Esophagus muscularis mucosa (tissue), 4 donors: Measurements from ENCODE around the gene HFE. TPM values are rescaled to one million over a fixed set of nuclear protein-coding genes. Genes with fewer than 3 reads are reported as not detected.

Source experiments
- DNase-seq: peaks from one replicate; pipeline ENCODE4 v3.0.0-alpha.2; 2017; ENCODE audit errors: extremely low spot score
- H3K27ac ChIP-seq, 4 donors: fragments of 200-600 bp; sonication (generic); replicated peaks in 1 of 4; 1 replicate in 3 of 4; 2 replicates in 1 of 4; pipeline ENCODE4 v1.5.1; 2016 to 2019; ENCODE audit warnings: mild to moderate bottlenecking in 1 of 4
- H3K27me3 ChIP-seq, 4 donors: fragments of 200-600 bp; sonication (generic); one replicate each; pipeline versions ENCODE4 v1.5.1 to v1.6.0; 2016 to 2019
- H3K36me3 ChIP-seq, 4 donors: fragments of 200-600 bp; sonication (generic); one replicate each; pipeline ENCODE4 v1.5.1; 2016 to 2019
- H3K4me1 ChIP-seq, 4 donors: fragments of 200-600 bp; sonication (generic); one replicate each; pipeline ENCODE4 v1.5.1; 2016 to 2019
- H3K4me3 ChIP-seq, 4 donors: fragments of 200-600 bp; sonication (generic); 1 replicate in 2 of 4; 2 replicates in 2 of 4; pipeline ENCODE4 v1.5.1; 2016 to 2019; ENCODE audit warnings: mild to moderate bottlenecking in 4 of 4, moderate library complexity in 1 of 4
- H3K9me3 ChIP-seq, 4 donors: fragments of 200-600 bp; sonication (generic); 1 replicate in 3 of 4; 2 replicates in 1 of 4; pipeline ENCODE4 v1.5.1; 2016 to 2019
- EP300 ChIP-seq: sonication (generic); formaldehyde crosslinking; IDR thresholded peaks from one replicate; pipeline ENCODE4 v1.6.1; 2017; ENCODE audit warnings: antibody characterized with exemption
- POLR2A ChIP-seq: fragments of 450-650 bp; IDR thresholded peaks from one replicate; pipeline ENCODE4 v1.6.1; 2017; ENCODE audit warnings: antibody characterized with exemption, moderate library complexity, mild to moderate bottlenecking, low read depth
- POLR2AphosphoS5 ChIP-seq, 2 donors: sonication (generic); formaldehyde crosslinking; IDR thresholded peaks; one replicate each; pipeline ENCODE4 v1.6.1; 2017; ENCODE audit warnings: antibody characterized with exemption in 2 of 2
- WGBS: methylation state at CpG from one replicate; pipeline ENCODE4 v1.1.5; 2018; 5-methylcytosine and 5-hydroxymethylcytosine counted together
- intact Hi-C: fragments of 100-400 bp; cut with DNase I; formaldehyde crosslinking; loops from one replicate; pipeline ENCODE4 v1.15.1; 2023
- total RNA-seq, 4 donors: library from RNA; depleted of rRNA; stranded (reverse); fragments of >200 nt; gene quantifications; one replicate each; pipeline versions ENCODE4 v1.1.0 to v1.2.1, GENCODE V29; 2016
- TF ChIP-seq, protein P1 (sequence below), 3 experiments: fragments of 200-600 bp in 2 of 3; fragments of 450-650 bp in 1 of 3; sonication (generic) in 2 of 3; IDR thresholded peaks; one replicate each; pipeline ENCODE4 v1.5.1; 2017 to 2019; ENCODE audit warnings: antibody characterized with exemption in 3 of 3, mild to moderate bottlenecking in 2 of 3, moderate library complexity in 1 of 3

Gene HFE
- total RNA-seq, 4 donors from 2014 or later: 3.0 to 9.9 (median 6.5) TPM

- 40% methylated on average over 22 of the region's 22 CpGs for WGBS
- Histone ChIP-seq H3K36me3 (no peaks in the 10 kb centered on the region), H3K9me3 (no peaks in the 10 kb centered on the region), H3K4me3 (peak overlapping the region; percentile 51 to 62 (median 61)), H3K27me3 (no peaks in the 10 kb centered on the region), H3K27ac (peak overlapping the region; percentile 83 to 92 (median 91)), H3K4me1 (peaks cover 10 to 16% (median 14%) of the 10 kb centered on the region in 4 donors)
- TF ChIP-seq POLR2AphosphoS5 (IDR thresholded peaks at IDR 0.05): no peak
- no peak for TF ChIP-seq EP300
- TF ChIP-seq, protein P1, sequence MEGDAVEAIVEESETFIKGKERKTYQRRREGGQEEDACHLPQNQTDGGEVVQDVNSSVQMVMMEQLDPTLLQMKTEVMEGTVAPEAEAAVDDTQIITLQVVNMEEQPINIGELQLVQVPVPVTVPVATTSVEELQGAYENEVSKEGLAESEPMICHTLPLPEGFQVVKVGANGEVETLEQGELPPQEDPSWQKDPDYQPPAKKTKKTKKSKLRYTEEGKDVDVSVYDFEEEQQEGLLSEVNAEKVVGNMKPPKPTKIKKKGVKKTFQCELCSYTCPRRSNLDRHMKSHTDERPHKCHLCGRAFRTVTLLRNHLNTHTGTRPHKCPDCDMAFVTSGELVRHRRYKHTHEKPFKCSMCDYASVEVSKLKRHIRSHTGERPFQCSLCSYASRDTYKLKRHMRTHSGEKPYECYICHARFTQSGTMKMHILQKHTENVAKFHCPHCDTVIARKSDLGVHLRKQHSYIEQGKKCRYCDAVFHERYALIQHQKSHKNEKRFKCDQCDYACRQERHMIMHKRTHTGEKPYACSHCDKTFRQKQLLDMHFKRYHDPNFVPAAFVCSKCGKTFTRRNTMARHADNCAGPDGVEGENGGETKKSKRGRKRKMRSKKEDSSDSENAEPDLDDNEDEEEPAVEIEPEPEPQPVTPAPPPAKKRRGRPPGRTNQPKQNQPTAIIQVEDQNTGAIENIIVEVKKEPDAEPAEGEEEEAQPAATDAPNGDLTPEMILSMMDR (IDR thresholded peaks at IDR 0.05): no peak
- no peak for TF ChIP-seq POLR2A
- intact Hi-C loops: loop anchor here (10.0 kb wide), 1 partner anchor 50 kb away; a partner anchor contains a TSS
- no peak for DNase-seq
Observed at GRCh38 chr6:26104457-26105108, 17.4 kb downstream of the HFE start.

- Histone ChIP-seq H3K27me3 (no peaks in the 10 kb centered on the region), H3K4me1 (peaks cover 10 to 16% (median 14%) of the 10 kb centered on the region in 4 donors), H3K9me3 (no peaks in the 10 kb centered on the region), H3K4me3 (no peak overlapping the region), H3K27ac (peak overlapping the region in 1 of 4 donors; percentile 92), H3K36me3 (no peaks in the 10 kb centered on the region)
- intact Hi-C loops: loop anchor here (10.0 kb wide), 1 partner anchor 50 kb away; a partner anchor contains a TSS
- 97% methylated on average over 8 of the region's 8 CpGs for WGBS
- no peak for DNase-seq
- TF ChIP-seq POLR2A: no peak
- TF ChIP-seq, protein P1 (IDR thresholded peaks at IDR 0.05): no peak
- no peak for TF ChIP-seq EP300
- TF ChIP-seq POLR2AphosphoS5 (IDR thresholded peaks at IDR 0.05): no peak
Observed at GRCh38 chr6:26105109-26105730, 18.0 kb downstream of the HFE start.

GRCh38 chr6:26105842-26106241 is 18.6 kb downstream of the HFE start:
- H3K27ac ChIP-seq: no peak overlapping the region
- no peak overlapping the region for H3K4me3 ChIP-seq
- 66% methylated on average over 4 of the region's 4 CpGs for WGBS
- no peaks in the 10 kb centered on the region for H3K27me3 ChIP-seq
- no peaks in the 10 kb centered on the region for H3K36me3 ChIP-seq
- H3K9me3 ChIP-seq: no peaks in the 10 kb centered on the region
- TF ChIP-seq, protein P1 (IDR thresholded peaks at IDR 0.05): no peak
- TF ChIP-seq POLR2AphosphoS5 (IDR thresholded peaks at IDR 0.05) (no peak), EP300 (no peak), POLR2A (no peak)
- intact Hi-C loops: loop anchor here (10.0 kb wide), 1 partner anchor 49 kb away; a partner anchor contains a TSS
- no peak for DNase-seq
- H3K4me1 ChIP-seq: peaks cover 10 to 16% (median 14%) of the 10 kb centered on the region in 4 donors

GRCh38 chr6:26107935-26108334 is 20.7 kb downstream of the HFE start:
- intact Hi-C loops: loop anchor here (10.0 kb wide), 1 partner anchor 47 kb away; a partner anchor contains a TSS
- Histone ChIP-seq H3K4me1 (peaks cover 7 to 14% (median 11%) of the 10 kb centered on the region in 4 donors), H3K4me3 (no peak overlapping the region), H3K27ac (no peak overlapping the region), H3K27me3 (no peaks in the 10 kb centered on the region), H3K9me3 (no peaks in the 10 kb centered on the region), H3K36me3 (no peaks in the 10 kb centered on the region)
- no peak for DNase-seq
- TF ChIP-seq POLR2A (no peak), EP300 (no peak), POLR2AphosphoS5 (IDR thresholded peaks at IDR 0.05) (no peak)
- TF ChIP-seq, protein P1 (IDR thresholded peaks at IDR 0.05): no peak
- 93% methylated on average over 18 of the region's 18 CpGs for WGBS
